Brain microvascular endothelial cell (primary cell): ENCODE results near the gene SH3TC2.

Experiments used
- DNase-seq: peaks from one replicate; pipeline ENCODE4 v3.0.0-alpha.2; 2020
- H3K27ac ChIP-seq: fragments of 250-450 bp; sonication (Bioruptor Pico); 2 replicates; pipeline ENCODE4 v1.5.1; 2020; ENCODE audit warnings: mild to moderate bottlenecking, moderate library complexity
- H3K27me3 ChIP-seq: fragments of 250-450 bp; sonication (Bioruptor Pico); replicated peaks from 2 replicates; pipeline ENCODE4 v1.5.1; 2020; ENCODE audit warnings: mild to moderate bottlenecking
- H3K36me3 ChIP-seq: fragments of 250-450 bp; sonication (Bioruptor Pico); replicated peaks from 2 replicates; pipeline ENCODE4 v1.5.1; 2020; ENCODE audit warnings: mild to moderate bottlenecking
- H3K4me3 ChIP-seq: 2 replicates; pipeline ENCODE4 v1.5.1; 2011; ENCODE audit warnings: low read depth, mild to moderate bottlenecking, control low read depth, low read length, moderate library complexity
- in situ Hi-C: cut with HindIII; loops from 2 replicates; pipeline ENCODE4 v1.10.0; 2017; ENCODE audit warnings: low sequenced_read_pairs, low pct_ligation_motif_present
- TF ChIP-seq, protein P1 (sequence below): IDR thresholded peaks from 2 replicates; pipeline ENCODE4 v1.5.1; 2011; ENCODE audit warnings: low read depth, mild to moderate bottlenecking, moderate library complexity, low read length, control low read depth, inconsistent platforms; ENCODE audit errors: missing control alignments

SH3TC2 gene

DNA sequence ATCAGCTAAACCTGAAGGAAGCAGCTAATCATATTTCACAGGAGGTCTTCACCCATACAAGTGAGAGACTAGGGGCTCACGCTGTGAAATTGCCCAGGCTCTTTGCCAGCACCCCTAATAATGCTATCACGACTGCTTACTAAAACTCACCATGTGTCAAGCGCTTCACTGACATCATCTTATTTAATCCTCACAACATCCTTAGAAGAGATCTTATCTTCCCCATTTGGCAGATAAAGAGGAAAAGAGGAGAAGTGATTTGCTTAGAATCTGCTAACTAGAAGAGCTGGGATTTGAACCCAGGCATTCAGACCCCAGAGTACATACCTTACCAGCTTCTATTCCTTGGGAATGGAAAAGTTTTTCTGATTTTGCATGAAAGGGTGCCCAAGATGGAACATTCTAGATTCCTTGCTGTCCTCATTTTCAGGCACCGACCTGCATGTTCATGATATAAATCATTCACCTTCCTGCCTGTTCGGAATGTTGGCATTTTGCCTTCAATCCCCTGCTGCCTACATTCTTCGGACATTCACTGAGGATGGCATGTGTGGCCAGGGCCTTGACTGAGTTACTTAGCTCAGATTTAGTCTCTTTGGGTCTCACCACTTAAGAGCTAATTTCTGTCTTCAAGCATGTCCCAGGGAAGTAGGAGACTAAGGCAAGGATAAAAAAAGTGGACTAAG lies 88.1 kb downstream of the SH3TC2 start:
- TF ChIP-seq, protein P1, sequence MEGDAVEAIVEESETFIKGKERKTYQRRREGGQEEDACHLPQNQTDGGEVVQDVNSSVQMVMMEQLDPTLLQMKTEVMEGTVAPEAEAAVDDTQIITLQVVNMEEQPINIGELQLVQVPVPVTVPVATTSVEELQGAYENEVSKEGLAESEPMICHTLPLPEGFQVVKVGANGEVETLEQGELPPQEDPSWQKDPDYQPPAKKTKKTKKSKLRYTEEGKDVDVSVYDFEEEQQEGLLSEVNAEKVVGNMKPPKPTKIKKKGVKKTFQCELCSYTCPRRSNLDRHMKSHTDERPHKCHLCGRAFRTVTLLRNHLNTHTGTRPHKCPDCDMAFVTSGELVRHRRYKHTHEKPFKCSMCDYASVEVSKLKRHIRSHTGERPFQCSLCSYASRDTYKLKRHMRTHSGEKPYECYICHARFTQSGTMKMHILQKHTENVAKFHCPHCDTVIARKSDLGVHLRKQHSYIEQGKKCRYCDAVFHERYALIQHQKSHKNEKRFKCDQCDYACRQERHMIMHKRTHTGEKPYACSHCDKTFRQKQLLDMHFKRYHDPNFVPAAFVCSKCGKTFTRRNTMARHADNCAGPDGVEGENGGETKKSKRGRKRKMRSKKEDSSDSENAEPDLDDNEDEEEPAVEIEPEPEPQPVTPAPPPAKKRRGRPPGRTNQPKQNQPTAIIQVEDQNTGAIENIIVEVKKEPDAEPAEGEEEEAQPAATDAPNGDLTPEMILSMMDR = no peak

GRCh38 chr5:148973455-148973854 lies 89.4 kb downstream of the SH3TC2 start:
- Histone ChIP-seq H3K27ac (peak overlapping the region; percentile 54), H3K4me3 (no peak overlapping the region), H3K27me3 (no peaks in the 10 kb centered on the region), H3K36me3 (no peaks in the 10 kb centered on the region)
- DNase-seq = no peak
- in situ Hi-C loops = no loop called here
- TF ChIP-seq, protein P1 = no peak

More for the DNA sequence above, 88.1 kb downstream of the SH3TC2 start:
- H3K36me3 ChIP-seq = no peaks in the 10 kb centered on the region
- H3K4me3 ChIP-seq = no peak overlapping the region
- no peaks in the 10 kb centered on the region for H3K27me3 ChIP-seq
- no peak overlapping the region for H3K27ac ChIP-seq
- DNase-seq = no peak
- in situ Hi-C loops = no loop called here

DNA sequence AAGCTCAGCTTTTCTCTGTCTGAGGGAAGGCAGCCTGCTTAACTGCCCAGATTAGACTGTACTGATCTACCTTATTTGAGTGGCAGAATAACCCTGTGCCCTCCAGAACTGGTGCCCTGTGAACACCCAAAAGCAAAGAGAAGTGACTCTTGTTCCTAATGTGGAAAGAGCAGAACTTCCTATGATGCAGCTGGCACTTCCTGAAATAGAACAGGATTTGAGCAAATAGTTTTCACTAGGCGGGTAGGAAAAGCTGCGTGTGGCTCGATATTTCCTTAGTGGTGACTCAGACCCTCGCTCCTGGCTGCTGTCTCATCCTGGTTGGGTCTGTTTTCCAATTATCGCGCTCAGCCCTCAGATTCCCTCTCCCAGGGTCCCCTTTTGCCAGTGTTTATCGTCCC lies 89.9 kb downstream of the SH3TC2 start:
- TF ChIP-seq, protein P1 = peak; percentile 5
- Histone ChIP-seq H3K27me3 (no peaks in the 10 kb centered on the region), H3K36me3 (no peaks in the 10 kb centered on the region), H3K4me3 (no peak overlapping the region), H3K27ac (peak overlapping the region; percentile 54)
- DNase-seq = peak; percentile 83
- in situ Hi-C loops = no loop called here

DNA sequence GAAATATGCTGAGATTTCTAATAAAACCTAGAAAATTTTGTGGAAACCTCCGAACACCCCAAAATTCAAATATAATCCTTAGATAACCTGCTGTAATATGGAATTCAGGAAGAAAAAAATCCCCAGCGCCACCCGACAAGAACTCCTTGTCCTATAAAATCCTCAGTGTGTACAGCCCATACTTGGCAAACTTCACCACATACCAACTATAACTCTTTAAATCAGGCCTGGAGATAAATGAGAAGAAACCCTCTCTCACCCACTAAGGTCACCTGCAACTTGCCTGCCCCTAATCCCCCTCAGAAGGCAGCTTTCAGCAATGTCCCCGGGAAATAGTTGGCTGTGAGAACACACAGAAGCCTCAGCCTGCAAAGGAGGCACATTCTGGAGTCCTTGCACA lies 90.5 kb downstream of the SH3TC2 start:
- Histone ChIP-seq H3K27me3 (no peaks in the 10 kb centered on the region), H3K36me3 (no peaks in the 10 kb centered on the region), H3K4me3 (no peak overlapping the region), H3K27ac (peak overlapping the region; percentile 54)
- no peak for DNase-seq
- in situ Hi-C loops = no loop called here
- TF ChIP-seq, protein P1 = no peak

GRCh38 chr5:148970876-148971275 lies 92.0 kb downstream of the SH3TC2 start:
- Histone ChIP-seq H3K4me3 (no peak overlapping the region), H3K27ac (no peak overlapping the region), H3K36me3 (no peaks in the 10 kb centered on the region), H3K27me3 (no peaks in the 10 kb centered on the region)
- in situ Hi-C loops = no loop called here
- TF ChIP-seq, protein P1 = no peak
- DNase-seq = no peak

- Histone ChIP-seq H3K27me3 (no peaks in the 10 kb centered on the region), H3K4me3 (no peak overlapping the region), H3K27ac (no peak overlapping the region), H3K36me3 (no peaks in the 10 kb centered on the region)
- TF ChIP-seq, protein P1 = no peak
- no peak for DNase-seq
- in situ Hi-C loops = no loop called here
Observed at GRCh38 chr5:148970228-148970627, 92.6 kb downstream of the SH3TC2 start.
